ENCODE results near the gene SRPK3.

The SRPK3 gene

DNA sequence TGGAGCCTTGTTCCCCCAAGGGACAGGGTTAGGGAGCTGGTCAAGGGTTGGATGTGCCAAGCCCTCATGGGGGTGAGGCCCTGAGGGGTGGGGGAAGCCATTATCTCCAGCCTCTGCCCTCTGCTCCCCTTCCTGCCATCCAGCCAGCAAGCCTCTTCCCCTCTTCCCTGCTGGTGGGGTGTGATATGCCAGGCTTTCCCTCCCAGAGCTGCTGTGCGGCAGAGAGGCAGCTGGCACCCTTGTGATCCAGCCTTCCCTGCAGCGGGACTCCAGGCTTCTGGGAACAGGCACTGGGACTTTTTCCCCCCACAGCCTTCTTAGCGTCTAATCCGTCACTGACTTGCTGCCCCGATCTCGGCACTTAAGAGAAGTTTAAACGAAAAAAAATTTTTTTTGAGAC is 19.9 kb downstream of the SRPK3 start:
- TF ChIP-seq JUND (IDR thresholded peaks at IDR 0.05; ENCODE audit: low read depth), result no peak
- no peak for DNase-seq (ENCODE audit: low read depth in 1 of 2, low spot score in 1 of 2)
- in situ Hi-C loops (cut with HindIII; ENCODE audit: low pct_unique_long_range_greater_than_20kb, low sequenced_read_pairs), result no loop called here

DNA sequence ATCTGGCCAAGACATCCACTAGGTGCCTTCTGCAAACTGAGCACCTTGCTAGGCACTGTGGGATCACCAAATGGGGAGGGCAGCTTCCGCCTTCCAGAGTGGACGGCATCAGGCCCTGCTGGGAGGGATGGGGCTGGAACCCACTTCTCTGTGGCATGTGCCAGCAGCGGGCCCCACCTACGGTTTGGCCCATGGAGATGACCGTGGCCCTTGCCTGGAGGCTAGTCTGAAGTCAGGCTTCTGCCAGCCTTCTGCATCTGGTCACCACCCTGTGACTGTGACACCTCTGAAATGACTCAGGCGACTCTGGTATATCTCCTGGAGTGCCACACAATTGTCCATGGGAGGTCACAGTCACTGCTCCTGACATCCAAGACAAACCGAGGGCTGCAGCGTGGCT is 20.8 kb downstream of the SRPK3 start:
- DNase-seq (ENCODE audit: low read depth in 1 of 2, low spot score in 1 of 2), result no peak
- in situ Hi-C loops (cut with HindIII; ENCODE audit: low pct_unique_long_range_greater_than_20kb, low sequenced_read_pairs), result no loop called here

DNA sequence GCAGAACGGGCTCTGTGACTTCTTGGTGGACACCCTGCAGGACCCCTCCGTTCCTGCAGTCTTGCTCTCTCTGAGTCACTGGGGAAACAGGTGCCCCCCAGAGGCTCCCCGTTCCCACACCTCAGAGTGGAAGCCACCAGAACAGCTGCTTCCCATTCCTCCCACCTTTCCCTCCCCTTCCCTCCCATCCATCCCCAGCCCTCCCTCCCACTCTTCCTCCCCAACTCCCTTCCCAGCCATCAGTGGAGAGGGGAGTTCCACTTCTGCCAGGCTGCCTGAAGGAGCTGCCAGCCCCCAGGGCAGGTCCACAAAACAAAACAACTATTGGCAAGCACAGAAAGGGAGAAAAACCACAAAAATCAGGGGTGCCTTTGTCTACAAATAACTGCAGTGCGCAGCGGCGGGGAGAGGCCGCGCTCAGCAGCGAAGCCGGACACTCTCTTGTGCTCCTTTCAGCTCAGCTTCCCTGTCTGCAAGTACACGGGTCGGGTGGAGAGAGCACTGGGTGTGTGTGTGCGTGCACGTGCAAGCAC is 21.7 kb downstream of the SRPK3 start:
- in situ Hi-C loops (cut with HindIII; ENCODE audit: low pct_unique_long_range_greater_than_20kb, low sequenced_read_pairs), result no loop called here
- TF ChIP-seq JUND (IDR thresholded peaks at IDR 0.05; ENCODE audit: low read depth), result no peak
- DNase-seq (ENCODE audit: low read depth in 1 of 2, low spot score in 1 of 2), result no peak

More for the DNA sequence above, 20.8 kb downstream of the SRPK3 start:
- no peak for TF ChIP-seq JUND (IDR thresholded peaks at IDR 0.05; ENCODE audit: low read depth)

DNA sequence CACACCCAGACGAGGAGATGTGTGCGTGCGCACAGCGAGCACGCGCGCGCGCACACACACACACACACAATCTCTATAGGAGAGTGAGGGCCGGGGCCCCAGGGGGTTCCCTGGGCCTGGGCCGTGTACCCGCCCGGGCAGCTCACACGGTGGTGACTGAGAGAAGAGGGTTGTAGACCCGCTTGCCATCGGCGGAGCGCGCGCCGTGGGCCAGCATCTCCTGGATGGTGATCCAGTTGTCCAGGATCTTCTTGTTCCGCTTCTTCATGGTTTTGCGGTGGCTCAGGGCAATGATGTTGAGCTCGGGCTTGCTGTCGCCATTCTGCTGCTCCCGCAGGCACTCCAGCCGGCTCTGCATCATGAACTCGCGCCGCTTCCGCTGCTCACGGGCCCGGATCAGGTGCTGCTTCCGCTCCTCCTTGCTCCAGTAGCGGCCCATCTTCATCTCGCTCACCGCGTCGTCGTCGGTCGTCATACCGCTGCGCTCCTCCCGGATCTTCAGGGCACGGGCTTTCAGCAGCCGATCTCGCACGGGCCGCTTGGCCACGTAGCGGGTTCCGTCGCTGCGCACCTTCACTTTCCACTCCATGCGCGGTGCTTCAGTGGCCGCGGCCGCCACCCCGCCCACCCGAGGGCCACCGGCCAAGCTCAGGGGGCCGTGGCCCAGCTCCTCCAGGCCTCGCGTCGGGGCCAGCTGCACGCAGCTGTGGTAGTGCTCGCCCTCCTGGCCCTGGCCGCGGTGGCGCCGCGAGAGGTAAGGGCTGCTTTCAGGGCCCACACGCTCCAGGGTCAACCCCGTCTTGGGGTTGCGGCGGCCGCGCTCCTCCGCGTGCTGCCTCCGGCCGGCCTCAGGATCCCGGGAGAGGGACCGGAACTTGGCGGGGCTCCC is 22.6 kb downstream of the SRPK3 start:
- in situ Hi-C loops (cut with HindIII; ENCODE audit: low pct_unique_long_range_greater_than_20kb, low sequenced_read_pairs), result no loop called here
- no peak for TF ChIP-seq JUND (IDR thresholded peaks at IDR 0.05; ENCODE audit: low read depth)
- DNase-seq (ENCODE audit: low read depth in 1 of 2, low spot score in 1 of 2), result no peak

DNA sequence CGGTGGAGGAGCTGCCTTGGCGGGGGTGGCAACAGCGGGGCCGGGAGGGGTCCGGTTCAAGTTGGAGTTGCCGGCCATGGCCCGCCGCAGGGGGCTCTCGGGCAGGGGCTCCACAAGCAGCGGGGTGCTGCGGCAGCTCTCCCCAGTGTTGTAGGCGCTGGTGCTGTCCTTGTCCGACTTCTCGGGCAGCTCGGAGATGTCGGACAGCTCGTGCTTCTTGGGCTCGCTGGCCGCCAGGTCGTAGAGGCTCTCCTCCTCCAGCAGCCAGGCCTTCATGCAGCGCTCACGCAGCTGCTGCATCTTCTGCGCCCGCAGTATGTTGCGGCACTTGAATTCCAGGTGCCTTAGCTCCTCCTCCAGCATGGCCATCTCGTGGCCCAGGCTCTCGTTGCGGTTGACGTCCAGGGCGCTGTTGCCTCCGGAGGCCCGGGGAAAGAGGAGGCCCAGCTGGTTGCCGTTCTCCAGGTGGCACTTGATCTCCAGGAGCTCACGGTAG is 23.3 kb downstream of the SRPK3 start:
- DNase-seq (ENCODE audit: low read depth in 1 of 2, low spot score in 1 of 2), result no peak

DNA sequence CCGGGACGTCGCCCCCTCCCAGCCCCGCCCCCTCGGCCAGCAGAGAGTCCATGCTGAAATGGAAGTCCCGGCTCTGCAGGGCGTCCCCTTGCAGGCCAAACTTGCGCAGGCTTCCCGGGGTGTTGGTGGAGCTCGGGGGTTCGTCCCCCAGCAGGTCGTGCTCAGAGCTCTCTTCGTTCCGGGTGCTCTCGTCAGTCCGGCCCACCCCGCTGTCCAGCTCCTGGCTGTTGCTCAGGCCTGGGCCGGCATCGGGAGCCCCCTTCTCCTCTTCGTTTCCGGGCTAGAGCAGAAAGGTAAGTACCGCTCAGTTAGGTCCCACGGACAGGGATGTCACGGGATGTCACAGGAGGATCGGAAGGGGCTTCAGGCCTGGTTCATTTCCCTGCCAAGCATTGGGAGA is 23.8 kb downstream of the SRPK3 start:
- in situ Hi-C loops (cut with HindIII; ENCODE audit: low pct_unique_long_range_greater_than_20kb, low sequenced_read_pairs), result no loop called here

More for the DNA sequence above, 23.3 kb downstream of the SRPK3 start:
- no peak for TF ChIP-seq JUND (IDR thresholded peaks at IDR 0.05; ENCODE audit: low read depth)
- in situ Hi-C loops (cut with HindIII; ENCODE audit: low pct_unique_long_range_greater_than_20kb, low sequenced_read_pairs), result no loop called here

DNA sequence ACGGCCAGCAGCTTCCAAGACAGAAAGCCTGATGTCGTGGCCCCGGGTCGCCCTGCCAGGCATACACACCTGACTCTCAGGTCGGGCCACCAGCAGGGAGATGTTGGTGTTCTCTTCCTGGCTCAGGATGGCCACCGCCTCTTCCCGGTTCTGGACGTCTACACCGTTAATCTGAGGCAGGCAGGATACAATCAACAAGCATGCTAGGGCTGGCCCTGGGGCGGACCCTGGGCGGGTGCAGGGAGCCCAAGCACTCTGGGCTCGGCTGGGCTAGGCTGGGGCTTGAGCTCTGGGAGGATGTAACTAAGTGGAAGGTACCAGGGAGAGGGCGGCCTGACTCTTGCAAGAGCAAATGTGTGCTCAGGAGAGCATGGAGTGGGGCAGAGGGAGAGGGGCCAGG is 24.6 kb downstream of the SRPK3 start:
- DNase-seq (ENCODE audit: low read depth in 1 of 2, low spot score in 1 of 2), result no peak
- TF ChIP-seq JUND (IDR thresholded peaks at IDR 0.05; ENCODE audit: low read depth), result no peak
- in situ Hi-C loops (cut with HindIII; ENCODE audit: low pct_unique_long_range_greater_than_20kb, low sequenced_read_pairs), result no loop called here

More for the DNA sequence above, 23.8 kb downstream of the SRPK3 start:
- no peak for TF ChIP-seq JUND (IDR thresholded peaks at IDR 0.05; ENCODE audit: low read depth)
- DNase-seq (ENCODE audit: low read depth in 1 of 2, low spot score in 1 of 2), result no peak

DNA sequence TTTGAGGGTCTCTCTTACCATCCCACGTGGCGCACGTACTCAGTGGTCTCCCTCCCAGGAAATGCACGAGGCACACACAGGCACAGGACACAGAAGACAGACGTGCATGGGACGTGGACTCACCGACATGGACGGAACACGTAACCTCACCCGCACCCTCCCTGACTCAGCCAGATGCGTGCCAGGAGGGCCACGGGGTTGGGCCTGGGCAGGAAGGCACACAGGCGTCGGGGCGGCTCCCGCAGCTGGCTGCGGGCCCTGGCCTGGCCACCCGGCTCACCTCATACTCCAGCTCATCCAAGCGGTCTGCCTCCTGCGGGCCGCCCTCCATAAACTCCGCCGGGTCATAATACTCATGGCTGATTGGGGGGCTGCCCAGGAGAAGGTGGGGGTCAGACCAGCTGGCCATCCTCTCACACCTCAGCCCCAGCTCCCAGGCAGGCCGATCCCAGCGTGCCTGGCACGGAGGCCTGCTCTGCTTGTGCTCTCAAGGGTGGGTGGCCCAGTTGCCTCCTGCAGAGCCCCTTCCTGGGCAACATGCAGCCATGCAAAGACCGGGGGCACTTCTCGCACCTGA is 26.2 kb downstream of the SRPK3 start:
- no peak for TF ChIP-seq JUND (IDR thresholded peaks at IDR 0.05; ENCODE audit: low read depth)

DNA sequence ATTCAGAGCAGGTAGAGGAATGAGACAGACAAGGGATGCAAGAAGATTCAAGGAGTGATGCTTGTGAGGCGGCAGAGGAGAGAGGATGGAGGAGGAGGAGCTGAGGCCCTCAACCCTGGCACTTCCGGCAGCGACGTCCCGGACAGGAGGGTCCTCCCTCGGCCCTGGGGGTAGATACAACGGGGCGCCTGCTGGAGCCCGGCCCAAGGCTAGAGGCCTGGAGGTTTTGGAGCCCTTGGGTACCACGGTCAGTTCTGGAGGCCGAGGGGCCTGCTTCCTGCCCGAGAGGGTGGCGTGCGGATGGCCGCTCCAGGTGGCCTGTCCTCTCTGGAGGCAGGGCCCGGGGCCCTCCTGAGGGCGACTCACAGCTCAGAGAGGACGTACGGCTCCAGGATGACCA is 27.1 kb downstream of the SRPK3 start:
- TF ChIP-seq JUND (IDR thresholded peaks at IDR 0.05; ENCODE audit: low read depth), result no peak
- in situ Hi-C loops (cut with HindIII; ENCODE audit: low pct_unique_long_range_greater_than_20kb, low sequenced_read_pairs), result no loop called here
- no peak for DNase-seq (ENCODE audit: low read depth in 1 of 2, low spot score in 1 of 2)

More for the DNA sequence above, 26.2 kb downstream of the SRPK3 start:
- in situ Hi-C loops (cut with HindIII; ENCODE audit: low pct_unique_long_range_greater_than_20kb, low sequenced_read_pairs), result no loop called here
- DNase-seq (ENCODE audit: low read depth in 1 of 2, low spot score in 1 of 2), result no peak

DNA sequence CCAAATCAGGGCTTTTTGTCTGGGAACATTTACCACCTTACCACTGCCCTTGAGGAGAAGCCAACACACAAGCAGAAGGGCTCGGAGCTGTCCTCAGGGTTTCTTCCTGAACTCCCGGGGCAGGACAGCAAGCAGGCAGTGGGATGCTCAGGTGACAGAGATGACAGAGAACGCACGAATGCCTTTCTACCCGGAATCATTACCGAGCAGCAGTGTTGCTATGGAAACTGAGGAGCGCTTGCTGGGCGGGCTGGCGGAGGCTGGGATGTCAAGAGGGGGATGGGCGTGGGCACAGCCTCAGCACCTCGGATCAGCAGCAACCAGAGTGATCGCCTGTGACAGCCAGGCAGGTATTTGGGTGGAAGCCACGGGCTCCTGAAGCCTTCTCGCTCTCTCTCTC is 31.4 kb downstream of the SRPK3 start:
- TF ChIP-seq JUND (IDR thresholded peaks at IDR 0.05; ENCODE audit: low read depth), result no peak
- in situ Hi-C loops (cut with HindIII; ENCODE audit: low pct_unique_long_range_greater_than_20kb, low sequenced_read_pairs), result no loop called here
- DNase-seq (ENCODE audit: low read depth in 1 of 2, low spot score in 1 of 2), result no peak

DNA sequence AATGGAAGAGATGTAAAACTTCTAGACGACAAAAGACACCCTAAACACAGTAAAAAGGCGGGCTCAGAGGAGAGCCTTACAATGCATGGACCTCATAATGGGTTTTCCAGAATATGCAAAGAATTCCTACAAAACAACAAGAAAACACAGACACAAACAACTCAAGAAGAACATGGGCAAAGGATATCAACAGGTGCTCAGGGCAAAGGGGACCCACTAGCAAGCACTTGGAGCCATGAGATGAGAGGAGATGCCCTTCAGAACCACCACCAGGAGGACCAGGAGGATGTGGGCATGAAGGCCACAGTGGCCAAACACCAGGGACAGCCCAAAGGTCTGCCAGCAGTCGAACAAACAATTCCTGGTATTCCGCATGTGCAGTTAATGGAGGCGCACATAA is 32.3 kb downstream of the SRPK3 start:
- no peak for DNase-seq (ENCODE audit: low read depth in 1 of 2, low spot score in 1 of 2)
- no peak for TF ChIP-seq JUND (IDR thresholded peaks at IDR 0.05; ENCODE audit: low read depth)
- in situ Hi-C loops (cut with HindIII; ENCODE audit: low pct_unique_long_range_greater_than_20kb, low sequenced_read_pairs), result no loop called here

DNA sequence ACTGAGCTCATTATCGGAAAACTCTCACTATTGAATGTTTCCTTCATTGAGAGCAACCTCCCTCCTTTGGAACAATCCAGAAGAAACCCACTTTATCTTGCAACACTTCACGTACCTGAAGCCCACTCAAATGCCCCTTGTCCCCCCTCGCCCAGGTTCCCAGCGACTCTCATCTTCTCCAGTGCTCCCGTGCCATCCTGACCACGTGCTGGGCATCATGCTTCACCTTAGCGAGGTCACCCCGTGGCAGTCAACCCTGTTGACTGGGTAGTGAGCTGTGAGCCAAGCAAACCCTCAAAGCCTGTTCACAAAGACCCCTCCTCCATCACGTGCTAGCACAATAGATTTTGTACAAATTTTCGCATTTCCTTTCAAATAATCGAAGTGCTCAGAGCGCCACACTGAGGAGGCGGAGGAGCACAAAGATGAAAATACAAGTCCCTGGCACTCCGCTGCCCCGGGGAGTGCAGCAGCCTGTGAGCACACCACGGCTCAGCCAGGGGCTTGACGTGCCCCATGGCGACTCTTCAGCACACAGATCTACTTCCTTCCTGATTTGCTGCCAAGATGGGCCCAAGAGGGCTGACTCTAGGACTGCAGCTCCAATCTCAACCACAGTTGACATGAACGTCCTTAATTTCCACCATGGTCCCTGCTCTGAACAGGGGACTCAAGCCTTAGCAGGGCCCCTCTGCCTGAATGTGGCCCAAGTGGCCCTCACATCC is 33.9 kb downstream of the SRPK3 start:
- no peak for DNase-seq (ENCODE audit: low read depth in 1 of 2, low spot score in 1 of 2)
- in situ Hi-C loops (cut with HindIII; ENCODE audit: low pct_unique_long_range_greater_than_20kb, low sequenced_read_pairs), result no loop called here
- TF ChIP-seq JUND (IDR thresholded peaks at IDR 0.05; ENCODE audit: low read depth), result no peak

Measured in T47D (cell line).